ENCODE data around the gene SPAG9. TPM values are rescaled to one million over a fixed set of nuclear protein-coding genes. Genes with fewer than 3 reads are reported as not detected.

SPAG9 gene
- total RNA-seq, 1 donor from 2014 or later = 116 TPM

GRCh38 chr17:51029568-51030463 lies 90.9 kb downstream of the SPAG9 start:
- H3K4me1 ChIP-seq = peaks cover 7% of the 10 kb centered on the region
- H3K36me3 ChIP-seq = peaks cover 3% of the 10 kb centered on the region
- no peak for DNase-seq
- TF ChIP-seq, protein P1, sequence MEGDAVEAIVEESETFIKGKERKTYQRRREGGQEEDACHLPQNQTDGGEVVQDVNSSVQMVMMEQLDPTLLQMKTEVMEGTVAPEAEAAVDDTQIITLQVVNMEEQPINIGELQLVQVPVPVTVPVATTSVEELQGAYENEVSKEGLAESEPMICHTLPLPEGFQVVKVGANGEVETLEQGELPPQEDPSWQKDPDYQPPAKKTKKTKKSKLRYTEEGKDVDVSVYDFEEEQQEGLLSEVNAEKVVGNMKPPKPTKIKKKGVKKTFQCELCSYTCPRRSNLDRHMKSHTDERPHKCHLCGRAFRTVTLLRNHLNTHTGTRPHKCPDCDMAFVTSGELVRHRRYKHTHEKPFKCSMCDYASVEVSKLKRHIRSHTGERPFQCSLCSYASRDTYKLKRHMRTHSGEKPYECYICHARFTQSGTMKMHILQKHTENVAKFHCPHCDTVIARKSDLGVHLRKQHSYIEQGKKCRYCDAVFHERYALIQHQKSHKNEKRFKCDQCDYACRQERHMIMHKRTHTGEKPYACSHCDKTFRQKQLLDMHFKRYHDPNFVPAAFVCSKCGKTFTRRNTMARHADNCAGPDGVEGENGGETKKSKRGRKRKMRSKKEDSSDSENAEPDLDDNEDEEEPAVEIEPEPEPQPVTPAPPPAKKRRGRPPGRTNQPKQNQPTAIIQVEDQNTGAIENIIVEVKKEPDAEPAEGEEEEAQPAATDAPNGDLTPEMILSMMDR (IDR thresholded peaks at IDR 0.05) = no peak
- H3K27ac ChIP-seq = peak overlapping the region; percentile 64
- no peaks in the 10 kb centered on the region for H3K27me3 ChIP-seq
- peak overlapping the region; percentile 19 for H3K4me3 ChIP-seq
- ATAC-seq = no peak
- no peaks in the 10 kb centered on the region for H3K9me3 ChIP-seq
- intact Hi-C loops (cut with DNase I) = no loop called here

DNA sequence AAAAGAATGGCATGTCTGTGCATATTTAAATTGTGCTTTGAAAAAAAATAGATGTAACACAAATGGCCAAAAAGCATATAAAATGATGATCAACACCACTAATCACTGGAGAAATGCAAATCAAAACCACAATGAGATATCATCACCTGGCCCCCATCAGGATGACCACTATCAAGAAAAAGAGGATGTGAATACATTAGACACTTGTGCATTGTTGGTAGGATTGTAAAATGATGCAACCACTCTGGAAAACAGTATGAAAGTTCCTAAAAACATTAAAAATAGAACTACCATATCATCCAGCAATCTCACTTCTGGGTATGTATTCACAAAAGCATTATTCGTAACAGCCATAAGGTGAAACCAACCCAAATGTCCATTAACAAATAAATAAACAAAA lies 91.5 kb downstream of the SPAG9 start:
- peaks cover 3% of the 10 kb centered on the region for H3K36me3 ChIP-seq
- DNase-seq (no peak), ATAC-seq (no peak)
- H3K9me3 ChIP-seq = no peaks in the 10 kb centered on the region
- TF ChIP-seq, protein P1 (IDR thresholded peaks at IDR 0.05) = no peak
- H3K27ac ChIP-seq = peak overlapping the region; percentile 64
- H3K4me1 ChIP-seq = peaks cover 7% of the 10 kb centered on the region
- H3K4me3 ChIP-seq = no peak overlapping the region
- no peaks in the 10 kb centered on the region for H3K27me3 ChIP-seq
- intact Hi-C loops (cut with DNase I) = no loop called here

DNA sequence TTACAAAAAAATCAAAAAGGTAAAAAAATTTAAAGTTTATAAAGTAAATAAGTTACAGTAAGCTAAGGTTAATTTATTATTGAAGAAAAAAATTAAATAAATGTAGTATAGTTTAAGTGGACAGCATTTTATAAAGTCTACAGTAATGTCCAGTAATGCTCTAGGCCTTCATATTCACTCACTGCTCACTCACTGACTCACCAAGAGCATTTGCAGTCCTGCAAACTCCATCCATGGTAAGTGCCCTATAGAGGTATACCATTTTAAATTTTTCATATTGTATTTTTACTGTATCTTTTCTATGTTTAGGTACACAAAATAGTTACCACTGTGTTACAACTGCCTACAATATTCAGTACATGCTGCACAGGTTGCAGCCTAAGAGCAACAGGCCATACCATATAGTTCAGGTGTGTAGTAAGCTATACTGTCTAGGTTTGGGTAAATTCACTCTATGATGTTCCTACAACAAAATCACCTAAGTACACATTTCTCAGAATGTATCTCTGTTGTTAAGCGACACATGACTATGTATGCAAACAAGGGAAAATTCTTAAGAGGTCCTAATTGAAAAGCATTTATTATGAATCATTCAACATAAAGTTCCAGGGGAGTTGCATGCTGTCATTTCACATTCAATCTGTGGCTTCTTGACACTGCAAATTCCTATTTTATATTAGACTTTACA lies 92.3 kb downstream of the SPAG9 start:
- no peak for ATAC-seq
- H3K27me3 ChIP-seq = no peaks in the 10 kb centered on the region

DNA sequence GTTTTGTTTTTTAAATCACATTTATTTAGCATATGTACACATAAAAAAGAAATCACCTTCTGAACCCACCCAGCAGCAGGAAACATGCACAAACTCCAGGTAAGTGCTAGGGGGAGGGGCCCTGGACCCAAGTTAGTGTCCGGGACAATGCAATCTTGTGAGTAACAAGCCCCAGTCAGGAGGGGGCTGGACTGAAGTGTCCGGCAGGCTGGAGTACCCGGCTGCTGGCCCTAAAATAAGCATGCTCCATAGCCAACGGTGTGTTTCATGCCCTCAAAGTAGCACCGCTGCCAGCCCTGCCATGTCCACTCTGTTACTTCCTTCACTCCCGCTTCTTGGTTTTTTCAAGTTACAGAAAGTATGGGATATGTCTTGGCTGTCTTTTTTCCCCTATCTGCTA lies 102.1 kb downstream of the SPAG9 start:
- TF ChIP-seq, protein P1 (IDR thresholded peaks at IDR 0.05) = no peak
- H3K4me3 ChIP-seq = no peak overlapping the region
- intact Hi-C loops (cut with DNase I) = no loop called here
- no peaks in the 10 kb centered on the region for H3K27me3 ChIP-seq
- peaks cover 75% of the 10 kb centered on the region for H3K36me3 ChIP-seq
- H3K4me1 ChIP-seq = peaks cover 6% of the 10 kb centered on the region
- no peaks in the 10 kb centered on the region for H3K9me3 ChIP-seq
- no peak for DNase-seq
- no peak overlapping the region for H3K27ac ChIP-seq
- ATAC-seq = no peak

More for the DNA sequence above, 92.3 kb downstream of the SPAG9 start:
- intact Hi-C loops (cut with DNase I) = no loop called here
- H3K36me3 ChIP-seq = peaks cover 3% of the 10 kb centered on the region
- TF ChIP-seq, protein P1 (IDR thresholded peaks at IDR 0.05) = no peak
- peaks cover 7% of the 10 kb centered on the region for H3K4me1 ChIP-seq
- H3K4me3 ChIP-seq = no peak overlapping the region
- no peak for DNase-seq
- no peaks in the 10 kb centered on the region for H3K9me3 ChIP-seq
- H3K27ac ChIP-seq = no peak overlapping the region

- Histone ChIP-seq H3K4me1 (peaks cover 6% of the 10 kb centered on the region), H3K36me3 (peaks cover 88% of the 10 kb centered on the region), H3K27me3 (no peaks in the 10 kb centered on the region), H3K27ac (no peak overlapping the region), H3K9me3 (no peaks in the 10 kb centered on the region), H3K4me3 (no peak overlapping the region)
- DNase-seq = no peak
- TF ChIP-seq, protein P1 (IDR thresholded peaks at IDR 0.05) = no peak
- intact Hi-C loops (cut with DNase I) = no loop called here
- no peak for ATAC-seq
Observed at GRCh38 chr17:51017270-51017669, 103.4 kb downstream of the SPAG9 start.

All from upper lobe of right lung (tissue), 1 donor.